Panc1 (cell line): Measurements from ENCODE around the gene CDC14B. TPM values are rescaled to one million over a fixed set of nuclear protein-coding genes. Genes with fewer than 3 reads are reported as not detected.

Experiments used
- ATAC-seq: fragments of 200-7000 bp; cut with Tn5 transposase; 2 replicates; pipeline ENCODE4 v1.9.1; 2020; ENCODE audit warnings: mild to moderate bottlenecking, moderate library complexity
- BruUV-seq: library from RNA; stranded (reverse); fragments of 400-500 nt; replicated peaks from 2 replicates; lab custom pipeline; 2021; lab: Mats Ljungman, UMichigan
- CTCF ChIA-PET: fragments of 300-600 bp; sonication (Branson Sonifier 250); formaldehyde crosslinking; loops from one replicate; lab custom pipeline; 2022; ENCODE audit warnings: antibody characterized with exemption; lab: Charles Lee
- POLR2A ChIA-PET: fragments of 300-600 bp; sonication (Branson Sonifier 250); formaldehyde crosslinking; loops from one replicate; lab custom pipeline; 2022; ENCODE audit warnings: antibody characterized with exemption; lab: Charles Lee
- DNase-seq: peaks from one replicate; pipeline ENCODE4 v3.0.0-alpha.2; 2010; ENCODE audit warnings: low read depth, low spot score
- H3K27ac ChIP-seq: 2 replicates; pipeline ENCODE4 v1.5.1; 2011; ENCODE audit warnings: mild to moderate bottlenecking, low read length, inconsistent platforms
- H3K27me3 ChIP-seq: fragments of 200-500 bp; sonication (Bioruptor generic); 2 replicates; pipeline ENCODE4 v1.6.0; 2014; ENCODE audit warnings: low read length, inconsistent platforms; ENCODE audit not compliant: control insufficient read depth, insufficient read depth
- H3K36me3 ChIP-seq: fragments of 200-500 bp; sonication (Bioruptor generic); 2 replicates; pipeline ENCODE4 v1.5.1; 2014; ENCODE audit warnings: inconsistent platforms, mild to moderate bottlenecking, low read length, moderate library complexity; ENCODE audit not compliant: control insufficient read depth, insufficient read depth
- H3K4me1 ChIP-seq: 2 replicates; pipeline ENCODE4 v1.5.1; 2011; ENCODE audit warnings: inconsistent platforms, mild to moderate bottlenecking, low read length, moderate library complexity; ENCODE audit not compliant: control insufficient read depth, insufficient read depth
- H3K4me3 ChIP-seq, 2 experiments: 2 replicates each; pipeline ENCODE4 v1.5.1; 2011 to 2012; ENCODE audit warnings: low read depth in 2 of 2, low read length in 2 of 2, mild to moderate bottlenecking in 2 of 2, inconsistent platforms in 1 of 2, moderate library complexity in 1 of 2
- H3K9me3 ChIP-seq: fragments of 200-500 bp; sonication (Bioruptor generic); 2 replicates; pipeline ENCODE4 v1.5.1; 2014; ENCODE audit warnings: low read depth, mild to moderate bottlenecking, inconsistent platforms, low read length, moderate library complexity; ENCODE audit not compliant: control insufficient read depth, insufficient read depth
- CTCF ChIP-seq: fragments of 450-650 bp; IDR thresholded peaks from 2 replicates; pipeline ENCODE4 v1.5.1; 2017; ENCODE audit warnings: mild to moderate bottlenecking
- POLR2AphosphoS5 ChIP-seq: IDR thresholded peaks from 2 replicates; pipeline ENCODE4 v1.6.1; 2012; ENCODE audit warnings: mild to moderate bottlenecking, low read depth, low read length, moderate library complexity
- REST ChIP-seq, 2 experiments: IDR thresholded peaks; 2 replicates each; pipeline ENCODE4 v1.6.1; 2011 to 2012; ENCODE audit warnings: low read depth in 2 of 2, control low read depth in 1 of 2, low read length in 1 of 2, mild to moderate bottlenecking in 1 of 2, moderate library complexity in 1 of 2; ENCODE audit not compliant: insufficient read depth in 1 of 2
- SIN3A ChIP-seq: IDR thresholded peaks from 2 replicates; pipeline ENCODE4 v1.6.1; 2012; ENCODE audit warnings: low read depth, mild to moderate bottlenecking, low read length, moderate library complexity, borderline replicate concordance; ENCODE audit not compliant: insufficient read depth
- TCF7L2 ChIP-seq: IDR thresholded peaks from 2 replicates; pipeline ENCODE4 v1.6.1; 2011; ENCODE audit warnings: mild to moderate bottlenecking, low read depth, low read length, inconsistent platforms
- in situ Hi-C: cut with HindIII; loops from 2 replicates; pipeline ENCODE4 v1.10.0; 2016; ENCODE audit warnings: low sequenced_read_pairs, low pct_unique_long_range_greater_than_20kb
- intact Hi-C: fragments of 100-400 bp; cut with micrococcal nuclease; formaldehyde crosslinking; loops from one replicate; pipeline ENCODE4 v1.10.0; 2022; ENCODE audit not compliant: unreplicated experiment
- total RNA-seq: library from RNA; stranded (reverse); gene quantifications from one replicate; pipeline ENCODE4 v1.2.1, GENCODE V29; 2021; ENCODE audit not compliant: unreplicated experiment

Gene CDC14B
- total RNA-seq, 1 experiment from 2014 or later, result 11.8 TPM

GRCh38 chr9:96621618-96622017 lies 2.0 kb upstream of the CDC14B start:
- intact Hi-C loops (loop anchor here (10.0 kb wide), 1 partner anchor 1107 kb away; the partner anchor contains the start of gene PTCH1), in situ Hi-C loops (no loop called here)
- TF ChIP-seq POLR2AphosphoS5 (no peak), CTCF (no peak), TCF7L2 (no peak), REST (IDR thresholded peaks at IDR 0.05; ENCODE audit: insufficient read depth in 1 of 2, low read depth in 2 of 2, low read length in 1 of 2) (no peak)
- no TSS peak for BruUV-seq
- DNase-seq (no peak), ATAC-seq (no peak)
- peaks cover 20% of the 10 kb centered on the region for H3K4me1 ChIP-seq
- H3K36me3 ChIP-seq, result no peaks in the 10 kb centered on the region
- H3K9me3 ChIP-seq, result no peaks in the 10 kb centered on the region
- CTCF ChIA-PET, result interaction anchor here (0.6 kb wide), 1 partner anchor 19 kb away, joined by 5 read pairs; no protein-coding TSS in a partner anchor
- no peak overlapping the region for H3K4me3 ChIP-seq
- H3K27ac ChIP-seq, result no peak overlapping the region
- H3K27me3 ChIP-seq, result no peaks in the 10 kb centered on the region
- POLR2A ChIA-PET, result interaction anchor here (0.7 kb wide), 1 partner anchor 10 kb away, joined by 4 read pairs; no protein-coding TSS in a partner anchor

- POLR2A ChIA-PET, result interaction anchor here (0.6 kb wide), 1 partner anchor 38 kb away, joined by 4 read pairs; no protein-coding TSS in a partner anchor
- intact Hi-C loops, result loop anchor here (10.0 kb wide), 1 partner anchor 1106 kb away; the partner anchor contains the start of gene PTCH1
- DNase-seq (no peak), ATAC-seq (no peak)
- BruUV-seq, result no TSS peak
- no peaks in the 10 kb centered on the region for H3K9me3 ChIP-seq
- peaks cover 21% of the 10 kb centered on the region for H3K4me1 ChIP-seq
- CTCF ChIA-PET, result interaction anchor here (0.6 kb wide), 1 partner anchor 20 kb away, joined by 5 read pairs; no protein-coding TSS in a partner anchor
- peak overlapping the region; percentile 80 for H3K27ac ChIP-seq
- peak overlapping the region; percentile 57 to 66 for H3K4me3 ChIP-seq
- no peaks in the 10 kb centered on the region for H3K36me3 ChIP-seq
- in situ Hi-C loops, result no loop called here
- H3K27me3 ChIP-seq, result no peaks in the 10 kb centered on the region
- no peak; the same call in 1 of the 2 replicates for TF ChIP-seq CTCF
- no peak for TF ChIP-seq SIN3A
- no peak for TF ChIP-seq REST (IDR thresholded peaks at IDR 0.05; ENCODE audit: insufficient read depth in 1 of 2, low read depth in 2 of 2, low read length in 1 of 2)
- TF ChIP-seq POLR2AphosphoS5, result no peak
- TF ChIP-seq TCF7L2, result no peak
Observed at GRCh38 chr9:96620832-96621269, 1.2 kb upstream of the CDC14B start.
